ENCODE results near the gene SCN2B.

SCN2B gene

DNA sequence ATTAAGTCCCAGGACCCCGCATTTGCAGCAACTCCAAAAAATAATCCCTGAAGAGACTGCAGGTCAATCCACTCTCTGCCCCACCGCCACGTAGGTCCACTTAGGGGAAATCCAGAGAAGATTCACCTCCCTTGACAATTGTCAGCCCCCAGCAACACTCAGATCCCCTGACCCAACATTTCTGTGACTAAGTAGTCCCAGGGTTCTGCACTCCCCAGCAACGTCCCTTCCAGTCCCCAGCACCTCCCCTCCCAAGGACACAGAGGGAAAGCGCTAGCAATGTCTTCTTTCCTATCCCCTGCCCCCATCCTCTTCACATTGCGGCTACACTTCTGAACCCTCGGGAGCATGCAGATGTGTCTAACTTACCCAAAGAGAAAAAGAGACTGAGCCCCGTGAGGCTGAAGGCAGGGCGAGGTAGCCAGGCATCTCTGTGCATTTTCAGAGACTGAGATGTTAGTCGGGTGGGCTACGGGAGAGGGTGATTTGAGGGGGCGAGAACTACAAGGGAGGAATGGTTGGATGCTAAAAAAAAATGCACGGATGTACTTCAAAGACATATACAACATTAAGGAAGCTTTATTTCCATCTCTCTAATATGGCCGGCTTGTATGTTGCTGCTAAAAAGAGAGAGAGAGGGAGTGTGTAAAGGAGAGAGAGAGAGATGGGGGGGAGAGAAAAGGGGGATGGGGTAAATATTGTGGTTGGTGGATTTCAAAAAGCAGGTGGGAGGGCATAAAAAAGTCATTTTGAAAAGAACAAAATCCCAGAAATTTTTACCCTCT lies at the start of gene SCN2B:
SCN2B (minus strand) TSS at position 647 of the 785 bp plus-strand sequence; CDS start at position 439, 208 bp downstream.
- no peak for DNase-seq

GRCh38 chr11:118224511-118225188 lies 48.2 kb upstream of the SCN2B start, which contains the start of gene JAML:
Gene JAML, minus strand, starts transcription at chr11:118225011. Its CDS starts 10,145 bp downstream, at chr11:118214866.
- DNase-seq = peak; percentile 92

GRCh38 chr11:118223992-118224391 lies 47.6 kb upstream of the SCN2B start:
- DNase-seq = peak; percentile 64

DNA sequence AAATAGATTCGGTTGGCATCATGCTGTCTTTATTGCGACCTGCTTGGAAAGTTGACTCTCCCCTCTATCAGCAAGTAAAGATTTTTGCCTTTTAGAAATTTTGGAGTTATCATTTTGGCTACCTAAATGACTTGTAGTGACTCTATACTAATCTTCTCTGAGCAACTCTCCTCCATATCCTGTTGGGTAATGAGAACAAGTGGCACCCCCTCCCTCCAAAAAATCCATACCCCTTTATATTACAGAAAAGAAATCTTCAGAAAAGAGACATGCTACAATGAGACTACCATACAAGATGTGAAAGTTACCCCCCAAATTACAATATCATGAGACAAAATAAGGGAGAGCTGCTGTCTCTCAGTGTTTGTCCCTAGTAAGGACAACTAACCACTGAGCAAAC lies 47.1 kb upstream of the SCN2B start:
- DNase-seq = peak; percentile 62

- DNase-seq = no peak
These were observed 46.0 kb upstream of the SCN2B start for GRCh38 chr11:118222437-118222836.

GRCh38 chr11:118221419-118221818 lies 45.0 kb upstream of the SCN2B start:
- DNase-seq = no peak

- no peak for DNase-seq
These were observed 43.3 kb upstream of the SCN2B start for GRCh38 chr11:118219732-118220131.

GRCh38 chr11:118219244-118219643 lies 42.8 kb upstream of the SCN2B start:
- DNase-seq = no peak

DNA sequence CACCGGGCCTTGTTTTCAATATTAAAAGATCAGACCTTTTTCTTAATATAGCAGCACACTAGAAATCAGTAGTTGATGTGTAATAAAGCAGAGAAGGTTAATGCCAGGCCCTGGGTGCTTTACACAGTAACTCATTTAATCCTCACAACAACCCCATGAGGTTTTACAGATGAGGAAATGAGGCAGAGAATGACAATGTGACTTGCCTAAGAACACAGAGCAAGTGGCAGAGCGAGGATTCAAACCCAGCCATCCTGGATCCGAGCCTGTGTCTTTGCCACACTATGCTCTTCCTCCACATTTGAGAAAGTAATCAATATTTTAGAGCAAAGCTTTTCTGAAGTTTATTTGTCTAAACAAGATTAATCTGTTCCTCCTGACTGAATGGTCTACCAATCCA lies 41.1 kb upstream of the SCN2B start:
- DNase-seq = peak; percentile 84

- DNase-seq = peak; percentile 84
These were observed 40.4 kb upstream of the SCN2B start for GRCh38 chr11:118216621-118217481.

DNA sequence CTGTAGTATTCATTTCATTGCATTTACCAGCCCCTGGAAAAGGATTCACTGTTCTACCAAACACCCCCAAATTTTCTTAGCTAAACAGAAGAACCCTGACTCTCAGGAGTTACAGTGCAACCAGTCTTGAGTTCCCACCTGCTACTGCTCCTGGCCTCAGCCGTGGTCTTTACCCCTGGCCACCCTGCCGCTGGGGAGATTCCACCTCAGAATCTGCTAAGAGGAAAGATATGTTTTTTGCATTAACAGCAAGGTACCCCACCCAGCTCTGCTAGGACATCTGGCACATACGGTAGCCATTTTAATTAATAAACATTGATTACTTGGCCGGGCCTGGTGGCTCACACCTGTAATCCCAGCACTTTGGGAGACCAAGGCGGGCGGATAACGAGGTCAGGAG lies 39.3 kb upstream of the SCN2B start:
- no peak for DNase-seq

GRCh38 chr11:118215262-118215661 lies 38.8 kb upstream of the SCN2B start:
- DNase-seq = peak; percentile 70

DNA sequence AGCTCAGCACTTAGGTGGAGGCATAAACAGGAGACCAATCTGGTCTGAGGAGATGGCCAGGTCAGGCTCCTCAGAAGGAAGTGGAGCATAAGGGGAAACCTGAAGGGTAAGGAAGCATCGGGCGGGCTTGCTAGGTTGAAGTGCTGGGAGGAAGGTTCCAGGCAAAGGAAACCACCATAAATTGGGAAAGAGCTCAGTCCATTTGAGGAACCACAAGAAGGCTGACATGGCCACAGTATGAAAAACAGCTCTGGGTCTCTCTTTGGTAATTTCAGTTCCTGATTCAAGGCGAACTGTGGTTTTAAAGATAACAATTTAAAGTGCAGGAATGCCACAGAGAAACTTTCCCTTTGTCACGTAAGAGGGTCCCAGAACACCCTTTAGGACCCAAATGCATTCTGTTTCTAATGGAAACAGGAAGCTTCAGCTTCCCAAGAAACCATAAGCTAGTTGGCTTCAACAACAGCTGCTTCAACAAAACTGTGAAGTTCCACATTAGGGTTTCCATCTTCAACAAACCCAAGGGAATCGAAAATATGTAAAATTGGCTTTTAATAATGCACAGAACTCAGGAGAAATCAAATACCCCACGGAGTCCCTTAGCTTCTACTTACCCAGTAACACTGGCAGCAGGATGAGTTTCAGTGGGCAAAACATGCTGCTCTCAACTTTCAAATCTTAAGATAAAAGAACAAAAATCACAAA lies 37.9 kb upstream of the SCN2B start:
- DNase-seq = no peak

- no peak for DNase-seq
These were observed 37.3 kb upstream of the SCN2B start for GRCh38 chr11:118213781-118214180.

GRCh38 chr11:118213201-118213600 lies 36.8 kb upstream of the SCN2B start:
- DNase-seq = no peak

DNA sequence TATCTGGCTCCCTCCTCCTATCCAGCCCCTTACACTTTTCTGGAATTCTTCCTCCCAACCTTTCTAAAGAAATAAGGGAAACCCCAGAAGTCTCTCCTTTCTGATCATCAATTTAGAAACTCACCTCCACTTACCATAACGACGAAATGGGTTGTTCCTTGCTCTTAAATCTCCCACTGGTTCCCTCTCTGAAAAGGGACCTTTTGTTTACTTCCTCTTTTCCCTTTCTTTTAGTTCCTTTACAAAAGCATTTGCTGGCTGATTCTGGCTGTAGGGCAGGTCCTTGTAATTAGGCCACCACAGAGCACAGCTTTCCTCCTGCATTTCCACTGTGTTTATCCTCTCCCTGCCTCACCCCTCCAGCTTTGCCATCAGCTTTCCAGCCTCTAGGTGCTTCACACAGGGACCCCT lies 36.3 kb upstream of the SCN2B start:
- DNase-seq = no peak

GRCh38 chr11:118212131-118212725 lies 35.8 kb upstream of the SCN2B start:
- DNase-seq = no peak

DNA sequence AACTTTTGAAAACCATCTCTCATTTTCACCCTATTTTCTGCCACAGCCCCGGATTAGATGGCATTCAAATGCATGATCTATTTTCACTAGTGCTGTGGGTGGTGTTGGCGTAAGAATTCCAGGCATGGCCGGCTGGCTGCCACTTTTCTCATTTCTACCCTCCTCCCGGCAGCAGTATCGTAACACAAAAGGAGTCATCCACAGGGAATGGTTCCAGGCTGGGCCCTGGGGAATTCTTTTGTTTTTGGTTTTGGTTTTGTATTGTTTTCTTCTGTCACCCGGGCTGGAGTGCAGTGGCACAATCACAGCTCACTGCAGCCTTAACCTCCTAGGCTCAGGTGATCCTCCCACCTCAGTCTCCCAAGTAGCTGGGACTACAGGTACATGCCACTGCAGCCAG lies 34.6 kb upstream of the SCN2B start:
- no peak for DNase-seq

GRCh38 chr11:118210323-118210722 lies 33.9 kb upstream of the SCN2B start:
- no peak for DNase-seq

GRCh38 chr11:118209033-118209432 lies 32.6 kb upstream of the SCN2B start:
- DNase-seq = peak; percentile 63

DNA sequence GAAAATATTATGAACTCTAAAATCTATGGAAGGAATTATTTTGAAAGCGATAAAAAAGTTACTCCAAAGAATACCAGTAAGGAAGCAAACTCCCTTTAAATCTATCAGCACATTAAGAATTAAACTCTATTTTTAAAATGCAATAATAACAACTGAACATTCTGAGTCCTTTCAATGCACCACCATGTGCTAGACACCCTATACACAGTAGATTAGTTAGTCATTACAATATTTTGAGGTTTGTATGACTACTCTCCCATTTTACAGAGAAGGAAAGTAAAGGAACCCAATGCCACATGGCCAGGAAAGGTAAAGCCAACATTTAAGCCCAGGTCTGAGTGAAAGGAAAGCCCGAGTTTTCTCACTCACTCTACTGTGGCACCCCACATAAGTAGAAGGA lies 30.6 kb upstream of the SCN2B start:
- DNase-seq = peak; percentile 67

DNA sequence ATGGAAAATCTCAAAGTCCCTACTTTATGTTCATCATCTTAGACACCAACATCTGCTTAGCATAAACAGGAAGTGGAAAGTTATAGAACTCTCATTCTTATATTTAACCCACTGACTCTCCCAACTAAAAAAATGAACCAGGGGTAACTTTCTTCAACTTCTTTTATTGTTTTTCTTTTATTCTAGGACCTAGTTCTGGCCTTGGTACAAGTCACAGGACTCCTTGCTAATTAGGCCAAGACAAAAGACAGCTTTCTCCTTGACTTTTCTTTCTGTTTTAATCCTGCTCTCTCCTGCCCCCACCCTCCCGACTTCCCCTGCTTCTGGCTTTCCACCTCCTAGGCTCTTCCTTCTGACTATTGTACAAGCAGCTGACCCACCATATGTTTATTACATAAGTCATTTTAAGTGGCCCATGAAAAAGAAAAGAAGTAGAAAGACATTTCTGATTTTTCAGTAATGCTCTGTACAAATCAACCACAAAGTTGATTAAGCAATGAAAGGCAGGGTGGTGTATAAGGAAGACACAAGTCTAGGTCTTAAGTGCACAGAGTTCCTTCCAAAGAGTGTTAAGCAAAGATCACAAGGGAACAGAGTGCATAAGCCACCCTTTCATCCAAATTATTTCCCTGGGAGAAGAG lies 30.1 kb upstream of the SCN2B start:
- DNase-seq = no peak
